ENCODE data around the gene FTH1. TPM values are rescaled to one million over a fixed set of nuclear protein-coding genes. Genes with fewer than 3 reads are reported as not detected.
A peak's percentile ranks its signal among the peaks of the same experiment; 100 is the strongest.

Gene FTH1
- total and polyA plus RNA-seq, 2 of the 4 experiments (the other 2 are of a cell fraction), result 344 to 2,516 TPM

DNA sequence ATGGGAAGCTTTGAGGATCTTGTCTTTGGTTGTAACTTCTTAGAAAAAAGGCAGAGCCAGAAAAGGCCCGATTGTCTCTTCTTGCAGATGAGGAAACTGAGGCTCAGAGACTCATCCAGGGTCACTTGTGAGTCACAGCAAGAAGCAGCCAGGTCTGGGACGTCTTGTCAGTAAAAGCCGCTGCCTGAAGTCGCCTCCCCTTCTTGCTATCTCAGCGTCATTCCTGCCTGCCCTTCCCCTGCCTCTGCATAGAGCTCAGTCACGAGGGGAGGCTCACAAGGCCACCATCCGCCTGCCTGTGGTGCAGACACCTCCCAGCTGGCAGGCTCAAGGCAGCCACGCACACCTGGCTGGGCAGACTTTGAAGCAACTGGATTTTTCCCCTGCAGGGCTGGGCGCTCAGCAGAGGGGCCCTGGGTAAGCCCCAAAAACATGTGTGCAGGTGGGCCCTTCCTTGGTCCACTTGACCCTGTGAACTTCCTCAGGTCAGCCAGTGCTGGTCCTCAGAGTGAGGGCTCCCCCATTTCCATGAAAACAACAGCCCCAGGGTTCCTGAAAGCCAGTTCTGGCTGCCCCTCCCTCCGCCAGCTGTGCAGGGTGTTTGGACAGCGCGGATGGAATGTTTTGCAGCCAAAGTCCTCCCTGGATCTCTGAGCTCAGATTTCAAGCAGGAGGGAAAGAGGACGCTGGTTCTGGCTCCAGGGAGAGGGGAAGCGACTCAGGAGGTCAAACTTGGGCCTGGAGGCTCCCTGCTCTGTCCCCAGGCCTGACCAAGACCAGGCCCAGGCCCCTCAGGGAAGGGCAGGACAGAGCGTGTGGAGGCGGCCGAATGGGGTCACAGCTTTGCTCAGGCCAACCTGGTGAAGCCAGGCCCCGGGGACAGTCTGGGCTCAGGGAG lies 44.0 kb downstream of the FTH1 start:
- peak overlapping the region; percentile 40; the same call in 1 of the 2 replicates for H3K9ac ChIP-seq (ENCODE audit: low read depth, low read length)
- peaks cover 19% of the 10 kb centered on the region for H3K27me3 ChIP-seq (ENCODE audit: control insufficient read depth, insufficient read depth, low read length)
- no peak overlapping the region for H4K91ac ChIP-seq (ENCODE audit: insufficient read depth, low read depth, low read length)
- H4K20me1 ChIP-seq (ENCODE audit: insufficient read depth, low read length), result no peaks in the 10 kb centered on the region
- ATAC-seq (ENCODE audit: low read depth), result peak; percentile 90
- H3K18ac ChIP-seq (ENCODE audit: low read depth, low read length), result peak overlapping the region; percentile 20; the same call in 1 of the 2 replicates
- 90% methylated on average over 2 of the region's 18 CpGs; no CpG with 5 or more reads in 1 of the 2 experiments for WGBS, 2 experiments (ENCODE audit: extremely low coverage in 2 of 2, insufficient read length in 1 of 2)
- no peaks in the 10 kb centered on the region for H3K9me1 ChIP-seq (ENCODE audit: insufficient read depth, low read length)
- peak overlapping the region in 1 of 2 experiments; percentile 37; a peak in 1 of 4 replicates for H4K8ac ChIP-seq (ENCODE audit: low read depth in 2 of 2, low read length in 2 of 2)
- H3K14ac ChIP-seq (replicated peaks; ENCODE audit: low read depth, low read length), result 0 out of 2 replicates have a peak overlapping the region, but pooled peaks have one; percentile 60
- TF ChIP-seq CHD1 (IDR thresholded peaks at IDR 0.05; ENCODE audit: low read depth, low read length) (no peak), MXI1 (IDR thresholded peaks at IDR 0.05; ENCODE audit: borderline replicate concordance, low read depth, low read length) (no peak), MAZ (IDR thresholded peaks at IDR 0.05; ENCODE audit: borderline replicate concordance, low read depth, low read length) (peak; percentile 29; the same call in 1 of the 2 replicates)
- H2AK9ac ChIP-seq (replicated peaks; ENCODE audit: low read depth, low read length, poor library complexity), result peak overlapping the region; percentile 44
- H3K23ac ChIP-seq (ENCODE audit: low read depth, low read length), result no peak overlapping the region
- peak overlapping the region; percentile 61; the same call in 1 of the 2 replicates for H2BK120ac ChIP-seq (ENCODE audit: low read depth, low read length)
- ChIA-PET POLR2A (ENCODE audit: unreplicated experiment) (interaction anchor here (0.6 to 0.9 kb wide), 3 partner anchors 22 to 32 kb away, joined by 5 to 9 read pairs (median 6); partner anchors contain the start of gene BEST1), CTCF (interaction anchor here (0.6 to 2.1 kb wide), 4 partner anchors 23 to 514 kb away, joined by 3 to 8 read pairs (median 6); no protein-coding TSS in a partner anchor)
- BruUV-seq (replicated peaks), result no TSS peak
- peak; percentile 63 for DNase-seq
- H3K79me1 ChIP-seq (ENCODE audit: low read depth in 1 of 2, low read length in 2 of 2), result no peaks in the 10 kb centered on the region
- no peaks in the 10 kb centered on the region for H3K36me3 ChIP-seq (ENCODE audit: control insufficient read depth, insufficient read depth, low read length)
- H2BK20ac ChIP-seq (ENCODE audit: low read depth, low read length), result peak overlapping the region; percentile 60; the same call in 1 of the 2 replicates
- H3K4ac ChIP-seq (ENCODE audit: low read depth, low read length), result peak overlapping the region; percentile 43
- H2AFZ ChIP-seq (replicated peaks; ENCODE audit: low read length, poor library complexity), result peak overlapping the region; percentile 79
- peak overlapping the region; percentile 23; the same call in 1 of the 3 replicates for H2BK15ac ChIP-seq (ENCODE audit: low read depth, low read length)
- H3K9me3 ChIP-seq (ENCODE audit: control insufficient read depth, insufficient read depth, low read length), result no peaks in the 10 kb centered on the region
- H3K27ac ChIP-seq (ENCODE audit: insufficient read depth, low read length), result peak overlapping the region; percentile 80; the same call in 1 of the 2 replicates
- H2AK5ac ChIP-seq (ENCODE audit: low read depth, low read length), result peak overlapping the region; percentile 55; the same call in 1 of the 2 replicates
- no peak overlapping the region for H3K4me3 ChIP-seq (ENCODE audit: insufficient read depth, low read depth, low read length)
- in situ Hi-C loops (cut with MboI; ENCODE audit: low sequenced_read_pairs) (no loop called here), intact Hi-C loops (cut with micrococcal nuclease) (no loop called here), dilution Hi-C loops (cut with HindIII; ENCODE audit: low sequenced_read_pairs, unreplicated experiment) (no loop called here)
- no peak overlapping the region for H3K56ac ChIP-seq (ENCODE audit: extremely low read depth, insufficient read depth, low read length)
- H3K4me1 ChIP-seq (ENCODE audit: control insufficient read depth, insufficient read depth, low read length), result peaks cover 14% of the 10 kb centered on the region; the same call in 1 of the 2 replicates
- peak overlapping the region; percentile 50; the same call in 1 of the 2 replicates for H4K5ac ChIP-seq (ENCODE audit: low read depth, low read length)
- H2BK5ac ChIP-seq (ENCODE audit: low read depth, low read length, poor library complexity, severe bottlenecking), result no peak overlapping the region
- H3K4me2 ChIP-seq (ENCODE audit: low read depth, low read length), result peak overlapping the region; percentile 15; the same call in 1 of the 2 replicates

Measured in IMR-90 (cell line).